Effector memory CD4-positive, alpha-beta T cell (primary cell): ENCODE results near the gene PML.

Experiments used
- DNase-seq, 3 donors: peaks; one replicate each; pipeline ENCODE4 v3.0.0-alpha.2; 2020
- H3K27ac ChIP-seq: 2 replicates; pipeline ENCODE4 v1.7.0; 2013; ENCODE audit warnings: mild to moderate bottlenecking, low read length, moderate library complexity; ENCODE audit not compliant: insufficient read depth, poor library complexity, severe bottlenecking
- H3K27me3 ChIP-seq: replicated peaks from 2 replicates; pipeline ENCODE4 v1.7.0; 2013; ENCODE audit warnings: mild to moderate bottlenecking, low read length; ENCODE audit not compliant: insufficient read depth, control insufficient read depth, poor library complexity, severe bottlenecking
- H3K36me3 ChIP-seq: 2 replicates; pipeline ENCODE4 v1.7.0; 2013; ENCODE audit warnings: mild to moderate bottlenecking, low read length, moderate library complexity; ENCODE audit not compliant: control insufficient read depth, insufficient read depth
- H3K4me1 ChIP-seq: 2 replicates; pipeline ENCODE4 v1.7.0; 2013; ENCODE audit warnings: low read length, mild to moderate bottlenecking; ENCODE audit not compliant: control insufficient read depth, insufficient read depth, poor library complexity, severe bottlenecking
- H3K4me3 ChIP-seq: 2 replicates; pipeline ENCODE4 v1.7.0; 2013; ENCODE audit warnings: low read length, low read depth, mild to moderate bottlenecking; ENCODE audit not compliant: insufficient read depth, poor library complexity, severe bottlenecking
- H3K9me3 ChIP-seq: 2 replicates; pipeline ENCODE4 v1.7.0; 2013; ENCODE audit warnings: mild to moderate bottlenecking, low read length, moderate library complexity; ENCODE audit not compliant: control insufficient read depth

Gene PML

DNA sequence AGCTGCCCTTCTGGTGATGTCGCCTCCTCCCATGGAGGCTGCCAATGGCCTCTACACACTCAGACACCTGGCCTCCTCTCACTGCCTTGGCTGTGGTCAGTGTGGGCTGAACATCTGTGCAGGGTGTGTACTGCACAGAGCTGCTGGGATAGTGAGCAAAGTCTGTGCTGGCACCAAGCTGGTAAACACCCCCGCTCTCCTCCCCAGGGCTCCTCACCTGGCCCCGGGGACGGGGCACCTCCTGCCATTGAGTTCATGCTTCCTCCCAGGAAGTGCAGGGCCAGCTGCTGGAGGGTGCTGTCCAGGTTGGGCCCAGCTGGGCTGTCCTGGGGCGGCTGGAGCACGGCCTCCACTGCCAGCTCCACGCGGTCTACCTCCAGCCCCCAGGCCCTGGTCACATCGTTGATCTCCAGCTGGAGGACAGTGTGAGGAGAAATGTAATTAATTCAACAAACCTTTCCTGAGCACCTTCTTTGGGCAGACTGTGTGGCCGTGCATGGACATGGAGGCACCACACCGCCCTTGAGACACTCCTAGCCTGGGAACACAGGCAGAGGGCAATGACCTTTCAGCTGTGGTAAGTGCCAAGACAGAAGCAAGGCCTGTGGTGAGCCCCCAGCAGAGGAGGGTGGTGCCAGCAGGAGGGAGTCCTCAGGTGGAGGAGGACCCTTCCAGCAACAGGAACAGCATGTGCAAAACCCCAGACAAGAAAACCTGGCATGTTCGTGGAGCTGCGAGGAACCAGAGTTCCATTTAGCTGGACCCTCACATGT lies 9.2 kb upstream of the PML start:
- Histone ChIP-seq H3K4me1 (no peaks in the 10 kb centered on the region), H3K27me3 (no peaks in the 10 kb centered on the region), H3K9me3 (no peaks in the 10 kb centered on the region), H3K36me3 (peaks cover 3% of the 10 kb centered on the region), H3K4me3 (no peak overlapping the region), H3K27ac (no peak overlapping the region)
- DNase-seq, result no peak

GRCh38 chr15:73986055-73986775 lies 8.3 kb upstream of the PML start:
- no peaks in the 10 kb centered on the region for H3K27me3 ChIP-seq
- peaks cover 3% of the 10 kb centered on the region for H3K36me3 ChIP-seq
- H3K9me3 ChIP-seq, result no peaks in the 10 kb centered on the region
- H3K27ac ChIP-seq, result no peak overlapping the region
- H3K4me1 ChIP-seq, result no peaks in the 10 kb centered on the region
- no peak for DNase-seq
- no peak overlapping the region for H3K4me3 ChIP-seq

DNA sequence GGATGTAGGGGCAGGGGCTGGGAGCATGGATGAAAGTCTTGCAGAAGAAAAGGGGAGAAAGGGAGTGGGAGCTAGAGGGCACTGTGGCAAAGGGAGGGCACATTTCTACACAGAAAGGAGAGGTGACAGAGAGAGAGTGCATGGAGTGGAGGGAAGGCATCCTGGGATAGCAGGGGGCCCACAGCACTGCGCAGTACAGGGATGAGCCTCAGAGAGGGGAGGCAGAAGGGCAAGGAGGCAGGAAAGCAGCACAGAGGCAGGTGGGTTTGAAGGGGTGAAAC lies 7.8 kb upstream of the PML start:
- no peak for DNase-seq
- H3K4me1 ChIP-seq, result peaks cover 5% of the 10 kb centered on the region
- no peaks in the 10 kb centered on the region for H3K27me3 ChIP-seq
- H3K36me3 ChIP-seq, result peaks cover 3% of the 10 kb centered on the region
- no peaks in the 10 kb centered on the region for H3K9me3 ChIP-seq
- H3K27ac ChIP-seq, result no peak overlapping the region
- H3K4me3 ChIP-seq, result no peak overlapping the region

- peaks cover 6% of the 10 kb centered on the region for H3K4me1 ChIP-seq
- H3K9me3 ChIP-seq, result no peaks in the 10 kb centered on the region
- no peaks in the 10 kb centered on the region for H3K27me3 ChIP-seq
- no peak overlapping the region for H3K27ac ChIP-seq
- DNase-seq, result no peak
- H3K36me3 ChIP-seq, result peaks cover 3% of the 10 kb centered on the region
- H3K4me3 ChIP-seq, result no peak overlapping the region
Measured at GRCh38 chr15:73987250-73987649, 7.3 kb upstream of the PML start.

GRCh38 chr15:73987681-73988444 lies 6.7 kb upstream of the PML start:
- Histone ChIP-seq H3K27me3 (no peaks in the 10 kb centered on the region), H3K27ac (no peak overlapping the region), H3K4me1 (peaks cover 11% of the 10 kb centered on the region), H3K9me3 (no peaks in the 10 kb centered on the region), H3K36me3 (peaks cover 3% of the 10 kb centered on the region), H3K4me3 (no peak overlapping the region)
- DNase-seq, result no peak

DNA sequence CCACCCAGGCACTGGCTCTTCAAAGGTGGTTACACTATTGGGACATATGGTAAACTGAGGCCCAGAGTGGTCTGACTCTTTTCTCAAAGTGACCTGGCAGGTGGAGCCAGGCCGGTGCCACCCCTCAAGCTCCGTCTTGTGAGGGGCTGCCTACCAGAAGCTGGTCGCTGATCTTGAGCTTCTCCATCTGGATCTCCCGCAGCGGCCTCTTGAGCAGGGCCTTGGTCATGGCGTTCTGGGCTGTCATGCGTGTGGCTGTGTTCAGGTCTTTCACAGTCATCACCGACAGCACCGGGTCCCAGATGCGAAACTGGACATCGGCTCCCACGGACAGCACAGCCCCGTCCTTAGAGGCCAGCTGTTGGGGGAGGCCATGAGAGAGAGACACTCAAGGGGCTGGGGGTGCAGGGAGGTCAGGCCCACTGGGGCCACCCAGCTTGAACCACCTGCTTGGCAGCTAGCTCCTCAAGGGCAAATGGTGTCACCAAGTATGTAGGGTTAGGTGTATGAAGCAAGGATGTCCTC lies 6.0 kb upstream of the PML start:
- Histone ChIP-seq H3K9me3 (no peaks in the 10 kb centered on the region), H3K4me3 (no peak overlapping the region), H3K36me3 (peaks cover 3% of the 10 kb centered on the region), H3K27me3 (no peaks in the 10 kb centered on the region), H3K4me1 (peaks cover 16% of the 10 kb centered on the region), H3K27ac (no peak overlapping the region)
- DNase-seq, result no peak

- Histone ChIP-seq H3K27ac (no peak overlapping the region), H3K4me3 (no peak overlapping the region), H3K27me3 (no peaks in the 10 kb centered on the region), H3K36me3 (peaks cover 3% of the 10 kb centered on the region), H3K4me1 (peaks cover 23% of the 10 kb centered on the region), H3K9me3 (no peaks in the 10 kb centered on the region)
- no peak for DNase-seq
Measured at GRCh38 chr15:73989001-73989798, 5.3 kb upstream of the PML start.

DNA sequence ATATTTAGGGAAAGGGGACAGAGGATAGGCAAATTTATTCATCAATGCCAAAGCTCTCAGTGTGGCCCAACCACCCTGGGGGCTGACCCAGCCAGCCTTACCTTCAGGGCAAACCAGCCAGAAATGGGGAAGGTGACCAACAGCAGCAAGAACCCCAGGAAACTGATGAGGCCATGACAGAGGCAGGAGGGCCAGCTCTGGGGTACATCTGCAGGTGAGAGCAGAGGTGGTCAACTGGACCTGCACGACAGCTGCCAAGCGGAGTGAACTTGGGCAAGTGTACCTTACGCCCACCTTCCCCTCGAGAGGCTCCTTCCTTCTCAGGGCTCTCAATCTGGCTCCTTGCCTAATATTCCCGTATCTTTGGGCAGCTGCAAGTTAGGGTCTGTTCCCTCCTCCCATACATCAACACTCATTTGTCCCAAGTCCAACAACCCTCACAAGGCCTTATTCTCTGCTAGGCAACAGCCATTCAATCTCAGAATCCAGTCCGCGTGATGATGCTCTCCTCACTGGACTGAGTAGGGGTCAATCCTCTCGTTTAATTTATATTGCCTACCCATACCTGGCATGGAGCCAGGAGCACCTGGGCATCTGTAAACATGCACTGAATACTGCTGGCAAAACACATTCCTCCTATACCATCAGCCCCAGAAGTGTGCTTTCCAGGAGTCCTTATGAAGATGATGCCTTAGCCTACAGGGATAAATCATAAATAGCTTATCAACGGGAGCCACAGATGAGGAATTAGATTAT lies 4.1 kb upstream of the PML start:
- no peak for DNase-seq
- Histone ChIP-seq H3K9me3 (no peaks in the 10 kb centered on the region), H3K27ac (no peak overlapping the region), H3K4me1 (peaks cover 24% of the 10 kb centered on the region), H3K4me3 (no peak overlapping the region), H3K36me3 (peaks cover 3% of the 10 kb centered on the region), H3K27me3 (no peaks in the 10 kb centered on the region)

- H3K36me3 ChIP-seq, result peaks cover 3% of the 10 kb centered on the region
- H3K9me3 ChIP-seq, result no peaks in the 10 kb centered on the region
- H3K27me3 ChIP-seq, result no peaks in the 10 kb centered on the region
- H3K4me1 ChIP-seq, result peaks cover 29% of the 10 kb centered on the region
- peak overlapping the region; percentile 70 for H3K27ac ChIP-seq
- peak overlapping the region; percentile 75 for H3K4me3 ChIP-seq
- no peak for DNase-seq
Measured at GRCh38 chr15:73991260-73991659, 3.3 kb upstream of the PML start.
